Liver (tissue), 3 donors: ENCODE data around the gene EPHB2.

Experiments used
- CTCF ChIP-seq: fragments of 150-350 bp; IDR thresholded peaks from 2 replicates; pipeline ENCODE4 v1.5.1; 2017; ENCODE audit warnings: improper control_type of control experiment, low read depth, low read length; ENCODE audit not compliant: missing input control
- MAX ChIP-seq: IDR thresholded peaks from 2 replicates; pipeline ENCODE4 v1.6.1; 2016; ENCODE audit warnings: antibody characterized with exemption
- RAD21 ChIP-seq, 2 donors: IDR thresholded peaks; 2 replicates each; pipeline ENCODE4 v1.6.1; 2016; ENCODE audit warnings: antibody characterized with exemption in 2 of 2, mild to moderate bottlenecking in 2 of 2
- TAF1 ChIP-seq: conservative IDR thresholded peaks from 2 replicates; pipeline ENCODE4 v1.6.1; 2016; ENCODE audit warnings: antibody characterized with exemption, mild to moderate bottlenecking
- YY1 ChIP-seq: IDR thresholded peaks from 2 replicates; pipeline ENCODE4 v1.6.1; 2016; ENCODE audit warnings: antibody characterized with exemption, mild to moderate bottlenecking
- donor health status: healthy.
- donor health status: healthy.

GRCh38 chr1:22781483-22781882, 70.8 kb downstream of the EPHB2 start:
- TF ChIP-seq RAD21 (IDR thresholded peaks at IDR 0.05): no peak
- TF ChIP-seq MAX: no peak
- TF ChIP-seq CTCF: no peak
- no peak for TF ChIP-seq TAF1
- no peak for TF ChIP-seq YY1
